Gastrocnemius medialis (tissue), 4 donors: ENCODE measurements around the gene HTR4.

Source experiments
- CTCF ChIP-seq, 5 experiments: fragments of 450-650 bp in 3 of 5; fragments of 200-600 bp in 2 of 5; sonication (generic) in 2 of 5; IDR thresholded peaks in 4 of 5; conservative IDR thresholded peaks in 1 of 5; 1 replicate in 4 of 5; 2 replicates in 1 of 5; pipeline ENCODE4 v1.5.1; 2016 to 2019; ENCODE audit warnings: antibody characterized with exemption in 5 of 5, mild to moderate bottlenecking in 3 of 5, moderate library complexity in 3 of 5
- POLR2A ChIP-seq, 2 donors: fragments of 450-650 bp; IDR thresholded peaks; one replicate each; pipeline ENCODE4 v1.6.1; 2017; ENCODE audit warnings: antibody characterized with exemption in 2 of 2, mild to moderate bottlenecking in 2 of 2, moderate library complexity in 2 of 2

GRCh38 chr5:148497757-148498156 lies 156.6 kb downstream of the HTR4 start:
- TF ChIP-seq CTCF (IDR thresholded peaks at IDR 0.05 in 4 of 5, conservative IDR thresholded peaks at IDR 0.05 in 1 of 5) (no peak), POLR2A (IDR thresholded peaks at IDR 0.05) (no peak)
